Uterus (tissue), 4 donors: ENCODE data around the gene ORM1. TPM values are rescaled to one million over a fixed set of nuclear protein-coding genes. Genes with fewer than 3 reads are reported as not detected.

Experiments used
- DNase-seq, 2 donors: peaks; one replicate each; pipeline ENCODE4 v3.0.0-alpha.2; 2019 to 2020
- H3K27ac ChIP-seq, 2 donors: fragments of 200-600 bp; sonication (generic); 1 replicate in 1 of 2; 2 replicates in 1 of 2; pipeline ENCODE4 v1.5.1; 2016 to 2018
- H3K27me3 ChIP-seq, 2 donors: fragments of 200-600 bp; sonication (generic); one replicate each; pipeline ENCODE4 v1.5.1; 2018 to 2019; ENCODE audit warnings: control low read depth in 1 of 2
- H3K36me3 ChIP-seq, 2 donors: fragments of 200-600 bp; sonication (generic); one replicate each; pipeline ENCODE4 v1.5.1; 2019; ENCODE audit warnings: control low read depth in 1 of 2
- H3K4me1 ChIP-seq, 2 donors: fragments of 200-600 bp; sonication (generic); one replicate each; pipeline ENCODE4 v1.5.1; 2018 to 2019; ENCODE audit warnings: control low read depth in 1 of 2
- H3K4me3 ChIP-seq, 2 donors: fragments of 200-600 bp; sonication (generic); 1 replicate in 1 of 2; 2 replicates in 1 of 2; pipeline ENCODE4 v1.5.1; 2018 to 2019; ENCODE audit warnings: mild to moderate bottlenecking in 1 of 2
- H3K9me3 ChIP-seq, 2 donors: fragments of 200-600 bp; sonication (generic); one replicate each; pipeline ENCODE4 v1.5.1; 2019; ENCODE audit warnings: control low read depth in 1 of 2
- POLR2A ChIP-seq, 2 donors: fragments of 450-650 bp; IDR thresholded peaks; one replicate each; pipeline ENCODE4 v1.6.1; 2016; ENCODE audit warnings: antibody characterized with exemption in 2 of 2, mild to moderate bottlenecking in 1 of 2, moderate library complexity in 1 of 2
- intact Hi-C: fragments of 100-400 bp; cut with DNase I; formaldehyde crosslinking; loops from one replicate; pipeline ENCODE4 v1.15.1; 2023; ENCODE audit warnings: low total_unique reads
- total RNA-seq, 4 donors: library from RNA; depleted of rRNA in 3 of 4; stranded (reverse); fragments of >200 nt in 3 of 4; gene quantifications; one replicate each; pipeline versions ENCODE4 v1.1.0 to v1.2.4, GENCODE V29; 2014 to 2023
- TF ChIP-seq, protein P1 (sequence below), 4 experiments: fragments of 200-600 bp in 2 of 4; fragments of 450-650 bp in 2 of 4; sonication (generic) in 2 of 4; IDR thresholded peaks; one replicate each; pipeline ENCODE4 v1.5.1; 2016 to 2019; ENCODE audit warnings: antibody characterized with exemption in 4 of 4, mild to moderate bottlenecking in 2 of 4, moderate library complexity in 1 of 4
- donor health status: DM: yes; HTN: yes; CAD: no.

Gene ORM1
- total RNA-seq, 4 donors from 2014 or later: 1.9 to 2.4 TPM; not detected in 2

DNA sequence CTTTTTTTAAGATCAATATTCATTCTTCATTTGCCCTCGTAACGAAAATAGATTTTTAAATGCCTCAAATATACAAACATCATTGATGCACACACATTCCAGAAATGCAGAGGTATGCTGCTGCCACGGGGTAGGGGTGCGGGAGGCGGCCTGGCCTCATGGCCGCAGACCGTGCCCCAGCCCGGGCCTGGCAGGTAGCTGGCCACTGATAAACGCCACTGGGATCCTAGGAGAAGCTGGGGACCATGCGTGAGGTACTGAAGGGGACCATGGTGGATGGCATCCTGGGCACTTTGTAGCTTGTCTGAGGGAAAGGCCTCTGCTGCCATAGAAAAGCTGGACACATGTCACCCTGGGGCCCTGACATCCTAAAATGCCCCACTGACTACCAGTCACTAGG is 13.3 kb downstream of the ORM1 start:
- H3K4me1 ChIP-seq: no peaks in the 10 kb centered on the region
- no peaks in the 10 kb centered on the region for H3K36me3 ChIP-seq
- no peaks in the 10 kb centered on the region for H3K9me3 ChIP-seq
- H3K27ac ChIP-seq: no peak overlapping the region
- no peak overlapping the region for H3K4me3 ChIP-seq
- H3K27me3 ChIP-seq: no peaks in the 10 kb centered on the region
- TF ChIP-seq, protein P1, sequence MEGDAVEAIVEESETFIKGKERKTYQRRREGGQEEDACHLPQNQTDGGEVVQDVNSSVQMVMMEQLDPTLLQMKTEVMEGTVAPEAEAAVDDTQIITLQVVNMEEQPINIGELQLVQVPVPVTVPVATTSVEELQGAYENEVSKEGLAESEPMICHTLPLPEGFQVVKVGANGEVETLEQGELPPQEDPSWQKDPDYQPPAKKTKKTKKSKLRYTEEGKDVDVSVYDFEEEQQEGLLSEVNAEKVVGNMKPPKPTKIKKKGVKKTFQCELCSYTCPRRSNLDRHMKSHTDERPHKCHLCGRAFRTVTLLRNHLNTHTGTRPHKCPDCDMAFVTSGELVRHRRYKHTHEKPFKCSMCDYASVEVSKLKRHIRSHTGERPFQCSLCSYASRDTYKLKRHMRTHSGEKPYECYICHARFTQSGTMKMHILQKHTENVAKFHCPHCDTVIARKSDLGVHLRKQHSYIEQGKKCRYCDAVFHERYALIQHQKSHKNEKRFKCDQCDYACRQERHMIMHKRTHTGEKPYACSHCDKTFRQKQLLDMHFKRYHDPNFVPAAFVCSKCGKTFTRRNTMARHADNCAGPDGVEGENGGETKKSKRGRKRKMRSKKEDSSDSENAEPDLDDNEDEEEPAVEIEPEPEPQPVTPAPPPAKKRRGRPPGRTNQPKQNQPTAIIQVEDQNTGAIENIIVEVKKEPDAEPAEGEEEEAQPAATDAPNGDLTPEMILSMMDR (IDR thresholded peaks at IDR 0.05): no peak
- no peak for TF ChIP-seq POLR2A (IDR thresholded peaks at IDR 0.05)
- intact Hi-C loops: no loop called here
- no peak for DNase-seq

- intact Hi-C loops: no loop called here
- no peaks in the 10 kb centered on the region for H3K27me3 ChIP-seq
- H3K36me3 ChIP-seq: no peaks in the 10 kb centered on the region
- H3K4me3 ChIP-seq: no peak overlapping the region
- no peaks in the 10 kb centered on the region for H3K4me1 ChIP-seq
- no peak overlapping the region for H3K27ac ChIP-seq
- no peak for DNase-seq
- no peak for TF ChIP-seq POLR2A (IDR thresholded peaks at IDR 0.05)
- TF ChIP-seq, protein P1 (IDR thresholded peaks at IDR 0.05): no peak
- H3K9me3 ChIP-seq: no peaks in the 10 kb centered on the region
Observed at GRCh38 chr9:114336699-114337395, 13.9 kb downstream of the ORM1 start.

GRCh38 chr9:114338187-114338586 is 15.3 kb downstream of the ORM1 start:
- Histone ChIP-seq H3K4me1 (no peaks in the 10 kb centered on the region), H3K36me3 (no peaks in the 10 kb centered on the region), H3K4me3 (no peak overlapping the region), H3K27ac (peak overlapping the region in 1 of 2 donors; percentile 15), H3K27me3 (no peaks in the 10 kb centered on the region), H3K9me3 (no peaks in the 10 kb centered on the region)
- DNase-seq: no peak
- no peak for TF ChIP-seq POLR2A (IDR thresholded peaks at IDR 0.05)
- TF ChIP-seq, protein P1 (IDR thresholded peaks at IDR 0.05): no peak
- intact Hi-C loops: no loop called here

- TF ChIP-seq, protein P1 (IDR thresholded peaks at IDR 0.05): peak; percentile 76 to 86 (median 77)
- TF ChIP-seq POLR2A (IDR thresholded peaks at IDR 0.05): no peak
- Histone ChIP-seq H3K36me3 (no peaks in the 10 kb centered on the region), H3K27me3 (no peaks in the 10 kb centered on the region), H3K4me3 (no peak overlapping the region), H3K27ac (no peak overlapping the region), H3K9me3 (no peaks in the 10 kb centered on the region), H3K4me1 (no peaks in the 10 kb centered on the region)
- intact Hi-C loops: no loop called here
- peak; percentile 66 to 72 for DNase-seq
Observed at GRCh38 chr9:114339130-114339908, 16.4 kb downstream of the ORM1 start.
